GM18870 (cell line): ENCODE data around the gene EN2.
A peak's percentile ranks its signal among the peaks of the same experiment; 100 is the strongest.

Source experiments
- ATAC-seq: cut with Tn5 transposase; IDR thresholded peaks from one replicate; pipeline ENCODE4 v1.9.1; 2021; ENCODE audit warnings: moderate library complexity; ENCODE audit not compliant: unreplicated experiment

Gene EN2

GRCh38 chr7:155462163-155462735, 4.3 kb downstream of the EN2 start:
- ATAC-seq = no peak

DNA sequence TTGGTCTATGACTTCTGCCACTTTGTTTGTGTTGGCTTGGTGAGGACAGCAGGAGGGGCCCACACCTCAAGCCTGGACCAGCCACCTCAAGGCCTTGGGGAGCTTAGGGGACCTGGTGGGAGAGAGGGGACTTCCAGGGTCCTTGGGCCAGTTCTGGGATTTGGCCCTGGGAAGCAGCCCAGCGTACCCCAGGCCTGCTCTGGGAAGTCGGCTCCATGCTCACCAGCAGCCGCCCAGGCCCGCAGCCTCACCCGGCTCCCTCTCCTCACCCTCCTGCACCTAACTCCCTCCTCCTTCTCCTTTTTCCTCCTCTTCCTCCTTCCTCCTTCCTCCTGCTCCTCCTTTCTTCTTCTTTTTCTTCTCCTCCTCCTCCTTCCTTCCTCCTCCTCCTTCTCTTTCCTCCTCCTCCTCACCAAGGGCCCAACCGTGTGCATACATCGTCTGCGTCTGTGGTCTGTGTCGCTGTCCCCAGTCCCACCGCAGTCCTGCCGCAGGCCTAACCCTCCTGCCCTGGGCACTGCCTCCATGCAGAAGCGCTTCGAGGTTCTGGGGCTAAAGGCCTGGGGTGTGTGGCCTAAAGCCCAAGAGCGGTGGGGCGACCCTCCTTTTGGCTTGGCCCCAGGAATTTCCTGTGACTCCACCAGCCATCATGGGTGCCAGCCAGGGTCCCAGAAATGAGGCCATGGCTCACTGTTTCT, 5.3 kb downstream of the EN2 start:
- no peak for ATAC-seq

- ATAC-seq = no peak
Measured at GRCh38 chr7:155464183-155464582, 6.3 kb downstream of the EN2 start.

DNA sequence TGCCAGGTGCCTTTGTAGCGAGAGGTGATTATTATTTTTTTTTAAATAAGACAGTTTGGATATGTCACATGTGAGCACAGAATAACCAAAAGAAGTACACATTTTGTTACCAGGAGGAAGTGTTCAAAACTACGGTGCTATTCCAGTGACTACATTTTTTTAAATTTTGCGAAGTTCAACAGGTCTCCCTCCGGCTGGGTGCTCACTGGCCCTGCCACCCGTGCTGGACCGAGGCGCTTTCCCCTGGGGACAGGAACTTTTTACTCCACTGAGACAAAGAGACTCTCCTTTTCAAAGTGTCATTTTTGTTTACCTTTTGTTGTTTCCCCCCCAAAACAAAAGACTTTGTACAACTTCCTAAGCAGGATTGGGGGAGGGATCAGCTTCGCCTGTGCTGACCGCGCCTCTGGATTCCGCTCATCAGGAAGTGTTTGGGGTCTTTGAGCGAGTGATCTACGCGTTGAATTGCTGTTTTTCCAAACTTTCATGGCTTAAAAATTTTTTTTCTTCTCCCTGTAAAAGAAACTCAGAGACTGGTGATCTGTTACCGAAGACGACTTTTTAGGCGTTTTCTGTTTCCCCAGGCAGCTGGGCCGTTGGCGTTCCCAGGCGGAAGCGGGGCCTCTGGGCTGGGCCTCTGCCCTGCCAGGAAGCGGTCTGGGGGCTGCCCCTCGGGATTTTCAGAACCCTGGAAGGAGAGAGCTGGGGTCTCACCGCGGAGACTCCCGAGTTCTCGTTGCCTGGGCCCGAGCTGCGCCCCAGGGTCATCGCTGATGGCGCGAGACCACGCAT, 7.2 kb downstream of the EN2 start:
- ATAC-seq = no peak

DNA sequence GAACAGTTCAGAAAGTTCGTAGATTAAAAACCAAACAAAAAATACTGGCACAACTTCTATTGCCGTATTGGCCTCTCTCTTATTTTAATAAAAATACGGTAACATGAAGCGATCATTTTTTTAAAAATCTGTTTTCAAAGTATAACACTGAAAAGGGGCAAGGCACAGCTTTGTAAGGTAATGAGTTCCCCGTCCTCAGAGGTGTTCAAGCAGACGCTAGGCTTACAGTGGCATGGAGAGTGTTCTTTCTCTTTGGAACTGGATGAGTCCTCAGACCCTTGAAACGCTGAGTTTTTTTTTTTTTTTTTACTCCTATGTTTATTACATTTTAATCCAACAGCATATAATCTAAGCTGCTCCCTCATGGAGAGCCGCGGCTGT, 7.8 kb downstream of the EN2 start:
- ATAC-seq = no peak

DNA sequence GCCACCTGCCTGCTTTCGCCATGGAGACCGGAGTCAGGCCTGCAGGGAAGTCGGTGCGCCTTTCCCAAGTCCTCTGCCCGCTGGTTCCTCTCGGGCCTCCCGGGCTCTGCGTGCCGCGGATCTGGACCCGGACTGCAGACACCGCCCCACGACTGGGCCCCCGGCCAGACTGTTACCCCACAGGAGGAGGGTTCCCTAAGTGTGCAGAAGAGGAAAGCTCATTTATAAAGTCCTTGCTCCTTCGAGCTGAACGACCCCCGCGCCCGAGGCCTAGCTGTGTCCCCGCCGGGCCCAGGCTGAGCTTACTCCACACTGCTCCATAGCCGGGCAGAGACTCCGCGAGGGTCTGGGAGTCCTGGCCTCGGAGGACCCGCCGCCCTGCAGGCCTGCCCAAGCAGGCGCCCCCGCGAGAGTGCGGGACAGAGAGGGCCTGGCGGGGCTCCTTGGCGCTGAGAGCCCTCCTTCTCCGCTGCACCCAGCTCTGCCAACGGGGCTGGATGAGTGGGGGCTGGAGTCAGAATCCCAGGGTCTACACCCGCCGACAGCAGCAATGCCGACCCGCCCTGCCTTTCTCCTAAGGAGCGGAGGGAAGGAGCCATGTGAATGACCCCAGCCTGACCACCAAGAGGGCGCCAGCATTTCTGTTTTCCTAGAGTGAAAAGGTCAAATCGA, 8.3 kb downstream of the EN2 start:
- ATAC-seq = no peak

- no peak for ATAC-seq
Measured at GRCh38 chr7:155466814-155467733, 9.1 kb downstream of the EN2 start.

DNA sequence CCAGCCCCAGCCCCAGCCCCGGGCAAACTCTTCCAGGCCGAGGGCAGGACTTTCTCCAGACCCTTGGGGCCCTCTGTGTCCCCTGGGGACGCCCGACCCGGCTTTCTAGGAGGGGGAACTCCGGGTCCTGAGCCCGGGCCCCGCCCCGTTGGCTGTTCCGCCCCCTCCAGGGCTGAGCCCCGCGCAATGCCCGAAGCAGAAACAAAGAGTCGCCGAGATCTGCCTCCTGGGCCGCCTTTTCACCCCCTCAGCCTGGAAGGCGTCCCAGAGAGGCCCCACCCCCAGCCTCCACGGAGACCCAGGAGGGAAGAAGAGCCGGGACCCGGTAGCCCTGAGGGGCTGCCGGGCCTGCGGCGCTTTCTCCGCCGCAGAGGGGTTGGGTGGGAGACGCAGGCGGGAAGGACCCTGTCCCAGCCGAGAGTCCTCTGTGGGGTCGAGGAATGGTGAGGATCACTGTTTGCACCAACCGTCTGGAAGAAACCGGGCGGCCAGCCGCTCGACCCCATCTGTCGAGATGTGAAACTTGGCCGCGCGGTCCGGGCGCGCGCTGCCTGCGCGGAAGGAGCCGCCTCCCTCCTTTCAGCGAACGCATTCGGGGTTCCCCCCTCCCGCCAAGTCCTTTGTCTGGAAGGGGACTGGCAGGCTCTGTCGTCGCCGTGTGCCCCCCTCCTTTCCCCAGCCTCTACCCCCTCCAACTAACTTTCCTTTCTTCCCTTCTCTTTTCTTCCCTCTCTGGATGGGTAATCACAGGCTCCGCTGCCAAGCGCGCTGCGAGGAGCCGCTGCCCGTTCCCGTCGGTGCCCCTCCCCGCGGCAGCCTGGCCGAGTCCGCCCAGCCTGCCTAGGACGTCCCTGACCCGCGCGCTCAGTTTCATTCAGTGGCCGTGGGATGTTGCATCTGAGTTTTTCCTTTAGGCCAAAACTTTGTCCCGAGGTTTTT, 10.2 kb downstream of the EN2 start:
- ATAC-seq = no peak

GRCh38 chr7:155468785-155469148, 10.8 kb downstream of the EN2 start:
- ATAC-seq = no peak

DNA sequence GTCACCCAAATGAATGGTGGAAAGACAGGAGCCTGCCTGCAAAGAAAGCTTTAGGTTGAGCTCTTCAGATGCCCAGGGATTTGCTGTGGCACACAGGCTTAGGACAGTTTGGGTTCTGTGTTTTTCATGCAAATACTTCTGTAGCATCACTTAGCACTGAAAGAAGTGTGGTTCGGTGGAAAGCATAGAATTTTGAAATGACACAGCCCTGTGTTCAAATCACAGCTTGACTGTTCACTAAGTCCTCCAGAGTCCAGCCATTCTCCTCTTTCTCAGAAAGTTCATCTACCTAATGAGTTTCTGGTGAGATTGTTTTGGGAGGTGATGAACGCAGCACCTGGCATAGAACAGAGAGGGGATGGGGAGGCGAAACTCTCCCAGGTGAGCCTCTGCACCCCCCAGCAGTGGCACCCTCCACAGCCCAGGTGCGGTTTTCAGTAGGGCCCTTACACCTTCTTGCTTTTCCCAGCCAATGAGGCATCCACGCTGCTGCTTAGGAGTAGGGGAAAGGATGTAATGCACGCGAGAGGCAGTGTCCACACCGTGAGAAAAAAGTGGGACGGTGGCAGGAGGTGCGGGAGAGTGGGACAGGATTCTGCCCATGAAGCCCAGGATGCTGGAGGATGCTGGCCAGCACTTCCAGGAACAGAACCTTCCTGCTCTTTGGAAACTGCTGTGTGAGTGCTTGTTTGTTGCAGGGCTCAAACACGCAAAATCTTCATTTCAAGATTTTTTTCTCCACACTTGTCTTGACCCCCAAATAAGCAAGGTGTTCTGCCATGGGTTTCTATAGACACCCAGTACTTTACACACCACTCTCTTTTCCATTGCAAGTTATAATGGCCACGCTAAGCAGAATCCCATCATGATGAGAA, 11.6 kb downstream of the EN2 start:
- no peak for ATAC-seq

DNA sequence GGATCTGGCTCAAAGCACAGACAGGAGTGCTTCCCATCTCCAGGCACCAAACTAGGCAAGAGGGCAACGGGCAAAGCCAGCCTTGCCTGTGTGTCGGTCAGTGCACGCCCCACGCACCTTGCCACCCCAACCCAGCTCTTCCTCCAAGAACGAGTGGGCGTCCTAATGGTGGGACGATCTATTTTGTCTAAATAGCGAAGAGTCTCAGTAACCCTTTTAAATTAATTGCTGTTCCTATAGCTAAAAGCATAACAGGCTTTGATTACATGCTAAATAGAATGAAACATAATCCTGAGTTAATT, 12.2 kb downstream of the EN2 start:
- ATAC-seq = no peak

DNA sequence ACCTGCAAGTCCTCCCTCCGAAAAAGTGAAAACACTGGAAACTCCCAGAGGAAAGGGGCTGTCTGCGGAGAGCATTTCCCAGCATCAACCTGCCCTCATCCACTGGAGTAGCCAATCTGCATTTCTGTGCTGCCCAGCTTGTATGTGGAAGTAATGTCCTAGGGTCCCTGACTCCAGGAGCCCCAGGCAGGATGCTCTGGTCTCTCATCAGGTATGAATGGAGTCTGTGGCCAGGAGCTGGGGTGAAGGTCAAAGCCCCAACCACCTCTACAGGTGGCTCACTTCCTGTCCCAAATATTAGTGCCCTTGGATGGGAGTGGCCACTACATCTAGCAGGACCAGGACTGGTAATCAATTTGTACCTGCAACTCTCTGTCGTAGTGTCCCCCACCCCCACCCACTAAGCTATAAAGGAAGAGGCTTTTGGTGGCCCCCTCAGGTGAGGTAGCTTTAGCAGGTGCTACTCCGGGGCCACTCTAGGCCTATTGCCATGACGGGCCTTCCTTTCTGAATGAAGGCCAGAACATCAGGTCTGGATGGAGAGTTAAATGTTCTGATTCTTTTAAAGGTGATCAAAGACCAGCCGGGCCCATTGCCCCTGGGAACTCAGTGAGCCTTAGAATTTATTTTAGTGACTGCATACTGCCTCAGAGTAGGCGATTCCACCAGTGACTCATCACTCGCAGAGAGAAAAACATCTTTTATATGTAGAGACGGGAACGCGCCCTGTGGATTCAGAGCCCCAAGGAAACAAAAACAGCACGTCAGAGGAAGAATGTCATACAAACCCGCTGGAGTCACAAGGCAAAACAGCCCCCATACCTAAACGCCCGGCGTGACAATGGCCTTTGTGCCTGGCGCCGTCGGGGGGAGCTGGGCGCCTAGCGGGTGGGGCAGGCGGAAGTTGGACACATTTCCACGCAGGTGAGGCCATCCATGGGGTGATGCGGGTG, 13.0 kb downstream of the EN2 start:
- ATAC-seq = no peak

DNA sequence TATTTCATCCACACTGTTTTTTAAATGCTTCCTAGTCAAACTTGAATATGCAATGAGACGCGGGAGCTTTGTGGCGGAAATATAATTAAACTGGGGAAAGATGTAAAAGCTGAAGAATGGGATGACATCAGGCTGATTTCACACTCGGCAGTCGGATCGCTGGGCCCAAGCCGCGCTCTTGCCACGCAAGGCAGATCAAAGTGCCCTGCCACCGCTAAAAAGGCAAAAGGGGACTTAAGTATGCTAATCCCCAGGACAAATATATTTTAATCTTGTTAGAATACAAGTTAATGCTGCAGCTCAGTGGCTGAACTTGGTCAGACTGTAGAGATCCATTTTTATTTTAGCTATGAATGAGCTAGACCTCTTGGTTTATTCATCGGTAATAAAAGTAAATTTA, 13.8 kb downstream of the EN2 start:
- ATAC-seq = no peak

- ATAC-seq = peak; percentile 99
Measured at GRCh38 chr7:155477476-155477875, 19.5 kb downstream of the EN2 start.

GRCh38 chr7:155481764-155482163, 23.8 kb downstream of the EN2 start:
- ATAC-seq = no peak

- ATAC-seq = no peak
Measured at GRCh38 chr7:155482511-155483183, 24.7 kb downstream of the EN2 start.

DNA sequence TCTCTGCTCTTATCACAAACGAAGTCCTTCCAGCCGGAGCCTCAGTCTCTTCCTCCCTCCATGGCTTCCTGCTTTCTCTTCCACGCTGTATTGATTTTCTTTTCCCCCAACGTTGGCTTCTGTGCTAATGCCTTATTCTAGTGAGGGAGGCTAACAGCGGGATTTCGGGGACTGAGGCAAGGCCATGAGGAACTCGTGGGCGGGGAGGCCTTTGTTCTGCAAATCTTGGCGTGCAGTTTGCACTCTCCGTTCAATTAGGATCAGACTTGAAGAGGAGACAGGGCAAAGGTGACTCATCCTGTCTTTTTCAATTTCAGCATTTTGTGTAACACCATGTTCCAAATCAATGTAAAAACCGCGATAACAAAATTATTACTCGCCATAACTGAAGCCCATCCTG, 25.3 kb downstream of the EN2 start:
- no peak for ATAC-seq
